NCI-H1092 (cell line): ENCODE measurements around the gene RFX2.

Experiments used
- DNase-seq: peaks from one replicate; lab custom pipeline; 2025; lab: John Stamatoyannopoulos, UW

The RFX2 gene

DNA sequence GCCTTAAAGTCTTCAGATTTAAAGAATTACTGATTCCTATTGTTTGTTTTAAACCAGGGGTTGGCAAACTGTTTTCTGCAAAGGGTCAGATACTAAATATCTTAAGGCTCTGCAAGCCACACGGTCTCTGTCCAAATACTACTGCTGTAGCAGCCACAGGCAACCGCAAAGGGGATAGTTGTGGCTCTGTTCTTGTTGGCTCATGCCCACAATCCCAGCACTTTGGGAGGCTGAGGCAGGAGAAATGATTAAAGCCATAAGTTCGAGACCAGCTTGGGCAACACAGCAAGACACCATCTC lies 154.7 kb downstream of the RFX2 start:
- no peak for DNase-seq

- no peak for DNase-seq
Measured at GRCh38 chr19:5954293-5954692, 156.0 kb downstream of the RFX2 start.

DNA sequence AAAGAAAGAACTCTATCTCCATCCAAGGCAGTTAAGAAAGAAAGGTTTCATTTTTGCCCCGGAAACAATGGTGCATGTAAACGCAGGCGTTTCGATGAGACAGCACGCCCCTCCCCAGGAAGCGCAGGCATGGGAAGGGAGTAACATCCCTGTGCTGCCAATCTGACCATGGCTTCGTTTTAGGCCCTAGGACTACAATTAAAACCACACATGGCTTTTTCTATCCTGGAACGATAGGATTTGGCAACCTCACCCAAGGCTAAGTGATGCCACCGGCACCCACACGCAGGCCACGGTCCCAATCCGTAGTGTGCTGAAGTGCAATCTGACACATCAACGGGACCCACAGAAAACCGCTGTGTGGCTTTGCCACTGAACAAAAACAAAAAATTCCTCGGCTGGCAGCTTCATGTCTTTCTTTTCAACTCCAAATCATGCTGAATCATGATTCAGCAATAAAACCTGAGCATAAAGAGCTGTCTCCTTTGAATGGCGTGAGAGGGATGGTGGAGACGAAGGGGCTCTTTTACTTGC lies 156.6 kb downstream of the RFX2 start:
- DNase-seq, result no peak

DNA sequence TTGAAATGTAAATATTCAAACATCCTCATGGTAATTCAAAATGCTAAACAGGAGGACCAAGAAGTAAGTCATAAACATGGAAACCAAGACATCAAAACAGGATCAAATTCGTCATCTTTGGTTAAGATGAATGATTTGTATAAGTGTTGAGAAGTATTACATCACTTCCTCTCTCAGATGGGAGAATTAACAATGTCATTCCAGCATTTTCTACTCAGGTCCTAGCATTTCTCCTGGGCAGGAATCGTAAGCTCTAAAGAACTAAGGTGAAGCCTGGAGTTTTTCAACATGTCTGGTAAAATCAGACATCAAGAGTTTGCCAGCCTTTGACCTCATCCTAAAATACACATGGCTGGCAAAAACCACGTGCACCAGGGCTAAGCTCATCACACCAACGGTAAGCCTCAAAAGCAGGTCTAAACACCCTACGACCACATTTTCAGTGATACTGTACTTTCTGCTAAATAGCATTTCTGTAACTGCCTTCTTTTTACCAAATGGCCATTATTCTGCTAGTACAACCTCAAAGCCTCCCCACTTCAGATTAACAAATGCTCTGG lies 157.2 kb downstream of the RFX2 start:
- no peak for DNase-seq

GRCh38 chr19:5952193-5953029 lies 157.9 kb downstream of the RFX2 start:
- DNase-seq, result peak; percentile 32

DNA sequence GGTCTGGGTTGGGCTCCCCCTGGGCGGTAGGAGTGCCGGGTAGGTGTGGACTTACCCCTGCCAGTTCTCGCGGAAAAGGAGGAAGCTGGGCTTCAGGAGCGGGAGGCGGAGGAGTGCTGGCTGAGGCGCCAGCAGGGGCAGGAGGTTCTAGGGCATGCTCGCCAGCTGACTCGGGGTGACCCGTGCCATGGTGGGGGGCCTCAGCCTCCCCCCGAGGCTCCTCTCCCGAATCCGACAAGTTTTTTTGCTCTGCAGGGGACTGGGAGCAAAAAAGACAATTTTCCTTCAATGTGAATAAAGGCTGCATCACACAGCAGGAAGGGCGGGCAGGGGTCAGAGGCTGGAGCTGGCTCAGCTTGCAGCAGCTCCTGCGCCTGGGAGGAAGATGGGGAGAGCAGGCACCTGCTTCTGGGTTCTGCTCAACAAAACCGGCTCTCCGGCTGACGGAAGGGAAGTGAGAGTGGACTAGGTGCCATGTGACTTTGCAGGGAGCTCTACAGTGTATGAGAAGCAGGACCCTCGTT lies 158.9 kb downstream of the RFX2 start:
- DNase-seq, result no peak

GRCh38 chr19:5950741-5951140 lies 159.6 kb downstream of the RFX2 start:
- DNase-seq, result no peak

DNA sequence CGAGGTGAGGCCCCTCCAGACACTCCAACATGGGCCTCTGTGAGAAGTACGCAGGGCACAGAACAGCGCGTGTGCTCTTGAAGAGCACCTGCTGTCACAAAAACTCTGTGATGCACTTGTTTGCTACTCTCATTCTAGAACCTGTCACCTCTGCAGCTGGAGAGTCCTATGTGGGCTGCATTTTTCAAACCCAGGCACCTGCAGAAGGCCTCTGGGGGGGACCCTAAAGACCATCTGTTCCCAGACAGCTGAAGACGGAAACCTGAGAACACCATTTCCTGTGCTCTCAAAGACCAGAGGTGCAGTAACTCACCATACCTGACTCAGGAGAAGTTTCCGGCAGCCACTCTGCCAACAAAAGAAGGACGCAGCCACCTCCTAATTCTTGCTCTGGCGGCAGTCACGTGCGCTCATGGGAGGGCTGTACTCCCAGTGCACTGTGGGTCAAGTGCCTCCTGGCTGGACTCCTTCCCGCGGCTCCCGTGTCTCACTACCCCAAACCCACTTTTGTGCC lies 160.5 kb downstream of the RFX2 start:
- peak; percentile 66 for DNase-seq

DNA sequence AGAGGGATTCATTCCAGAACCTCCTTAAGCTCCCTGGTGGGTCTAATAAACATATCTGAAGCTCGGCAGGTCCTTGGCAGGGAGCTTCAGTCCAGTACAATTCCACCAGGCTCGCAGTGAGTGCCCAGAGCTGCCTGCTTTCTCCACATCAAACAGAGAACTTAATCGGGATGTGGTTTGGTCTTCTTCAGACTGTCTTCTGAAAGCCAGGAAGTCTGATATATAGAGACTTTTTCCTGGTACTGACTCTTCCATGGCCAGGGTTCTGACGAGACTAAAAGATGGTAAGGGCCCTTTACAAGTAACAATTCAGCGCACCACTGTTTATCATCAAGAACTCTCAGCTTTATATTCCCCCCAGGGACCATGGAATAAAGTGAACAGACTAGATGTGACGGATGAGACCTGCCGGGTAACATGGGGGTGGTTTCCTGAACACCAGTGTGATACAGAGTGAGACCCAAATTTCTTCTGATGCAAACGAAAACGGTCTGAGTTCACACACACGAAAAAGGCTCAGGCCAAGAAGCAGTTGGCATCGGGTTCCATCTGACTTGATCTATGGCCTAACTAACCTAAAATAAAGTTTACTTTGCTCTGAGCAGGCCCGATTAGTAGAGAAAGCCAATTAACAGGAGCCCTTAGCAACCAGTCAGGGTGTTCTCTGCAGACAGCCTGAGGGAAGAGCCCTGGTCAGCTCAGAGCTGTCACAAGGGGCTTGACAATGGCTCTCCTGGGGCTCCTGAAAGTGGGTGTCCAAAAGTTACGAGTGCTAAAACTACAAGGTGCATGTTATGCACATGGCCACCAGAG lies 161.3 kb downstream of the RFX2 start:
- DNase-seq, result no peak

DNA sequence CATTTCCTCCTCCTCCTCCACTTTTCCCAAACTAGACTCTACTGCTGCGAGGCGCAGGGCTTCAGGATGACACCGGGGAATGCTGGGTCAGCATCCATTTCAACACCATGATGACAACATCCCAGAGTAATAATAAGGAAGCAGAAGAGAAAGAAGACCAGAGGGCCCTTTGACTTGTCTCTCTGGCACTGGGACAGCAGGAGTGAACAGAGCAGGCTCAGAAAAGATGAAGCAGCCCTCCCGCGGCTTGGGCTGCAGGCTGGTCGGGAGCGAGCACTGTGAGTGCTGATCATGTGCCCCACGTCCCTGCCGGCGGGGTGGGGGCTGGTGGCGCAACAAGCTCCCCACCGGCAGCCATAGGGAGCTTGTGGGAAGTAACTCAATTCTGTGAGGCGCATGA lies 162.9 kb downstream of the RFX2 start:
- DNase-seq, result no peak

DNA sequence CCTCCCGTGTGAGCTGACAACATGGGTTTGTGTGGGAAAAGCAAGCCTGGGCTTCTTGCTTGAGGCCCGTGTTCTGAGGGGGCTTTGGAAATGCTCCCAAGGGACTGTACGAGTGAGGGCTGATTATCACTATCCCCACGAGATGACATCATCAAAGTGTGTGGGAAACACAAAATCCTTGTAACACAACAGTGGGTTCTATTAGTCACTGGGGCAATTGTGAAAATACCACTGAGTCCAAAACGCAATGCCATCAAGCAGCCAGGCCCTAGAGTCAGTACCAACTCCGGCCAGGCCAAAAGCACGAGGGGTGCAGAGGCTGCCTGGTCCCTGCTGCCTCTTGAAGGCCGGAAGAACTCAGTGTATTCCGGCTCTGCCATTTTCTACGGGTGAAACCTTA lies 166.7 kb downstream of the RFX2 start:
- DNase-seq, result no peak
